H9 (cell line): ENCODE data around the gene SSH3. TPM values are rescaled to one million over a fixed set of nuclear protein-coding genes. Genes with fewer than 3 reads are reported as not detected.

ENCODE experiments used
- DNase-seq: peaks from one replicate; pipeline ENCODE4 v3.0.0-alpha.2; 2017
- H2AFZ ChIP-seq: one replicate; pipeline ENCODE4 v1.6.1; 2013; ENCODE audit warnings: mild to moderate bottlenecking, low read length, control low read depth, moderate library complexity
- H2AK5ac ChIP-seq: 2 replicates; pipeline ENCODE4 v1.6.1; 2013; ENCODE audit warnings: low read length, control low read depth, mixed read lengths; ENCODE audit not compliant: insufficient read length
- H2BK120ac ChIP-seq: one replicate; pipeline ENCODE4 v1.6.1; 2013; ENCODE audit warnings: low read depth, mild to moderate bottlenecking, low read length, control low read depth, inconsistent platforms; ENCODE audit not compliant: poor library complexity, severe bottlenecking
- H2BK12ac ChIP-seq: 2 replicates; pipeline ENCODE4 v1.6.1; 2013; ENCODE audit warnings: low read length, control low read depth, mixed read lengths, low read depth; ENCODE audit not compliant: insufficient read length
- H2BK15ac ChIP-seq: 2 replicates; pipeline ENCODE4 v1.6.1; 2013; ENCODE audit warnings: low read depth, low read length, control low read depth
- H2BK20ac ChIP-seq: one replicate; pipeline ENCODE4 v1.6.1; 2013; ENCODE audit warnings: low read depth, mild to moderate bottlenecking, low read length, control low read depth, inconsistent platforms; ENCODE audit not compliant: poor library complexity, severe bottlenecking
- H2BK5ac ChIP-seq: 2 replicates; pipeline ENCODE4 v1.6.1; 2013; ENCODE audit warnings: low read length, control low read depth, mixed read lengths; ENCODE audit not compliant: insufficient read length
- H3K14ac ChIP-seq: 2 replicates; pipeline ENCODE4 v1.6.1; 2013; ENCODE audit warnings: low read length, control low read depth; ENCODE audit not compliant: insufficient read depth
- H3K18ac ChIP-seq: 2 replicates; pipeline ENCODE4 v1.6.1; 2013; ENCODE audit warnings: low read depth, mild to moderate bottlenecking, mixed read lengths, low read length, control low read depth; ENCODE audit not compliant: insufficient read length
- H3K23ac ChIP-seq: 2 replicates; pipeline ENCODE4 v1.6.1; 2013; ENCODE audit warnings: low read length, control low read depth, mixed read lengths, low read depth; ENCODE audit not compliant: insufficient read length
- H3K23me2 ChIP-seq: 2 replicates; pipeline ENCODE4 v1.6.1; 2013; ENCODE audit warnings: low read depth, mild to moderate bottlenecking, mixed read lengths, low read length, control low read depth; ENCODE audit not compliant: insufficient read length, poor library complexity, severe bottlenecking
- H3K27ac ChIP-seq: 2 replicates; pipeline ENCODE4 v1.5.1; 2013; ENCODE audit warnings: low read length, control low read depth, mixed read lengths, low read depth; ENCODE audit not compliant: insufficient read length
- H3K27me3 ChIP-seq: 2 replicates; pipeline ENCODE4 v1.6.1; 2013; ENCODE audit warnings: low read length, control low read depth, inconsistent platforms; ENCODE audit not compliant: insufficient read depth
- H3K4ac ChIP-seq: 2 replicates; pipeline ENCODE4 v1.6.1; 2013; ENCODE audit warnings: low read depth, mild to moderate bottlenecking, control low read depth, inconsistent platforms, low read length, moderate library complexity
- H3K4me1 ChIP-seq: 2 replicates; pipeline ENCODE4 v1.6.1; 2013; ENCODE audit warnings: low read length, control low read depth, inconsistent platforms; ENCODE audit not compliant: insufficient read depth
- H3K4me2 ChIP-seq: 2 replicates; pipeline ENCODE4 v1.6.1; 2013; ENCODE audit warnings: low read length, control low read depth, mixed read lengths; ENCODE audit not compliant: insufficient read length, insufficient read depth
- H3K56ac ChIP-seq: 2 replicates; pipeline ENCODE4 v1.6.1; 2013; ENCODE audit warnings: low read depth, mild to moderate bottlenecking, mixed read lengths, low read length, control low read depth; ENCODE audit not compliant: insufficient read length
- H3K79me1 ChIP-seq: 2 replicates; pipeline ENCODE4 v1.6.1; 2013; ENCODE audit warnings: low read depth, mild to moderate bottlenecking, moderate library complexity, low read length, control low read depth, inconsistent platforms; ENCODE audit not compliant: insufficient read depth, poor library complexity, severe bottlenecking
- H3K79me2 ChIP-seq: 2 replicates; pipeline ENCODE4 v1.6.1; 2013; ENCODE audit warnings: low read length, control low read depth, inconsistent platforms; ENCODE audit not compliant: insufficient read depth
- H3K9ac ChIP-seq: 2 replicates; pipeline ENCODE4 v1.6.1; 2013; ENCODE audit warnings: low read length, control low read depth, mixed read lengths; ENCODE audit not compliant: insufficient read length; ENCODE audit errors: extremely low read depth
- H3K9me3 ChIP-seq: one replicate; pipeline ENCODE4 v1.6.1; 2013; ENCODE audit warnings: low read depth, low read length, inconsistent platforms; ENCODE audit not compliant: control insufficient read depth
- H3T11ph ChIP-seq: one replicate; pipeline ENCODE4 v1.6.1; 2013; ENCODE audit warnings: mild to moderate bottlenecking, low read length, control low read depth, inconsistent platforms
- H4K20me1 ChIP-seq: one replicate; pipeline ENCODE4 v1.6.1; 2013; ENCODE audit not compliant: control insufficient read depth, insufficient read length, insufficient read depth
- H4K5ac ChIP-seq: 2 replicates; pipeline ENCODE4 v1.6.1; 2013; ENCODE audit warnings: low read depth, mild to moderate bottlenecking, mixed read lengths, low read length, control low read depth; ENCODE audit not compliant: insufficient read length
- H4K8ac ChIP-seq: replicated peaks from 2 replicates; pipeline ENCODE4 v1.6.1; 2013; ENCODE audit warnings: low read length, control low read depth, mixed read lengths, low read depth; ENCODE audit not compliant: insufficient read length
- H4K91ac ChIP-seq: 2 replicates; pipeline ENCODE4 v1.6.1; 2013; ENCODE audit warnings: low read depth, mild to moderate bottlenecking, moderate library complexity, mixed read lengths, low read length, control low read depth; ENCODE audit not compliant: insufficient read length
- H3K27ac Mint-ChIP-seq, 3 experiments: 2 replicates in 2 of 3; 3 replicates in 1 of 3; pipeline ENCODE4 v1.8.0; 2020 to 2021; ENCODE audit warnings: mixed read lengths in 3 of 3, mild to moderate bottlenecking in 1 of 3, moderate library complexity in 1 of 3
- H3K27me3 Mint-ChIP-seq: 2 replicates; pipeline ENCODE4 v1.8.0; 2021; ENCODE audit warnings: low read depth, mild to moderate bottlenecking, moderate library complexity, mixed read lengths
- H3K36me3 Mint-ChIP-seq, 3 experiments: 2 replicates in 2 of 3; 3 replicates in 1 of 3; pipeline ENCODE4 v1.8.0; 2020 to 2021; ENCODE audit warnings: low read depth in 3 of 3, mixed read lengths in 3 of 3; ENCODE audit not compliant: insufficient read depth in 1 of 3
- H3K4me1 Mint-ChIP-seq, 2 experiments: 2 replicates each; pipeline ENCODE4 v1.8.0; 2020; ENCODE audit warnings: mixed read lengths in 2 of 2
- H3K4me3 Mint-ChIP-seq, 2 experiments: 2 replicates in 1 of 2; 3 replicates in 1 of 2; pipeline ENCODE4 v1.8.0; 2020 to 2021; ENCODE audit warnings: mild to moderate bottlenecking in 2 of 2, mixed read lengths in 2 of 2, moderate library complexity in 1 of 2
- H3K9me3 Mint-ChIP-seq, 2 experiments: 2 replicates in 1 of 2; 3 replicates in 1 of 2; pipeline ENCODE4 v1.8.0; 2020; ENCODE audit warnings: mild to moderate bottlenecking in 2 of 2, mixed read lengths in 2 of 2, moderate library complexity in 1 of 2
- CTCF ChIP-seq: fragments of 200-600 bp; sonication (generic); conservative IDR thresholded peaks from 3 replicates; pipeline ENCODE4 v1.8.0; 2021; ENCODE audit warnings: antibody characterized with exemption, mild to moderate bottlenecking
- WGBS: extraction: QIAGEN DNeasy Blood & Tissue Kit; methylation state at CpG from one replicate; pipeline ENCODE4 v1.1.7; 2013; ENCODE audit warnings: missing lambda C conversion rate, low lambda C conversion rate, mixed read lengths; ENCODE audit not compliant: insufficient read length; ENCODE audit errors: extremely low coverage; 5-methylcytosine and 5-hydroxymethylcytosine counted together
- total RNA-seq: library from RNA; stranded (reverse); gene quantifications from 2 replicates; pipeline ENCODE4 v1.2.1, GENCODE V29; 2021

SSH3 gene
- total RNA-seq, 1 experiment from 2014 or later = 42.2 TPM

- Histone ChIP-seq H3K23ac (no peak overlapping the region), H3K27ac (no peak overlapping the region)
- WGBS = no CpG with 5 or more reads among the region's 7 CpGs
Measured at GRCh38 chr11:67290801-67291200, 12.5 kb upstream of the SSH3 start.

More at GRCh38 chr11:67290801-67291200, 12.5 kb upstream of the SSH3 start:
- peaks cover 2% of the 10 kb centered on the region; the same call in 1 of the 2 replicates for H3K27me3 Mint-ChIP-seq
- H3K27ac Mint-ChIP-seq = no peak overlapping the region
- Histone ChIP-seq H3K14ac (no peak overlapping the region), H3K23me2 (peaks cover 6% of the 10 kb centered on the region), H3K79me1 (no peaks in the 10 kb centered on the region), H2BK12ac (no peak overlapping the region), H2AFZ (no peak overlapping the region), H3K79me2 (no peaks in the 10 kb centered on the region), H2BK20ac (no peak overlapping the region), H3K56ac (no peak overlapping the region), H3K9me3 (no peaks in the 10 kb centered on the region), H2BK5ac (no peak overlapping the region), H2AK5ac (no peak overlapping the region), H2BK15ac (no peak overlapping the region), H3K4me1 (peaks cover 4% of the 10 kb centered on the region; the same call in 1 of the 2 replicates), H4K91ac (no peak overlapping the region), H4K5ac (no peak overlapping the region), H3K4ac (no peak overlapping the region), H3K9ac (no peak overlapping the region), H4K8ac (no peak overlapping the region), H4K20me1 (no peaks in the 10 kb centered on the region), H3K4me2 (no peak overlapping the region), H3K18ac (no peak overlapping the region), H3K27me3 (no peaks in the 10 kb centered on the region), H3T11ph (no peak overlapping the region), H2BK120ac (no peak overlapping the region)
- no peak for TF ChIP-seq CTCF
- peak overlapping the region; percentile 60 to 90; a peak in 2 of 5 replicates for H3K4me3 Mint-ChIP-seq
- peaks cover 20 to 45% (median 27%) of the 10 kb centered on the region in 3 experiments for H3K36me3 Mint-ChIP-seq
- H3K9me3 Mint-ChIP-seq = peaks cover 7 to 10% of the 10 kb centered on the region in 2 experiments; a peak in 3 of 5 replicates
- peaks cover 16 to 17% of the 10 kb centered on the region in 2 experiments for H3K4me1 Mint-ChIP-seq
- no peak for DNase-seq
